ENCODE data around the gene SSR1.
"Not testable (repeated sequence)": the region's sequence is repeated elsewhere in the genome, so short reads cannot be mapped to it uniquely, and the experiment has no call there.

- not testable (repeated sequence) for TF ChIP-seq SUZ12 (IDR thresholded peaks at IDR 0.05; ENCODE audit: extremely low read depth, insufficient read depth, insufficient read length); YY1 (IDR thresholded peaks at IDR 0.05; ENCODE audit: insufficient read depth, insufficient read length); ZNF274 (IDR thresholded peaks at IDR 0.05; ENCODE audit: low read depth, low read length)
Observed at GRCh38 chr6:7319406-7319805, 6.4 kb upstream of the SSR1 start.
